Measurements from ENCODE around the gene BCAN.

BCAN gene

GRCh38 chr1:156641761-156642264 is at the start of gene BCAN:
TSS of gene BCAN (plus strand) at chr1:156642117. CDS start at chr1:156646055, 3,938 bp downstream.
- H3K27me3 ChIP-seq (ENCODE audit: control insufficient read depth, insufficient read depth, low read length), result peaks cover 6% of the 10 kb centered on the region

GRCh38 chr1:156592158-156592909 is 49.6 kb upstream of the BCAN start:
- no peaks in the 10 kb centered on the region for H3K27me3 ChIP-seq (ENCODE audit: control insufficient read depth, insufficient read depth, low read length)
- H3K27ac ChIP-seq, result peak overlapping the region; percentile 74
- peaks cover 4% of the 10 kb centered on the region for H3K4me1 ChIP-seq

More at GRCh38 chr1:156641761-156642264, at the start of gene BCAN:
- TF ChIP-seq CTCF (IDR thresholded peaks at IDR 0.05), result no peak
- Histone ChIP-seq H3K9me3 (ENCODE audit: control insufficient read depth, low read length) (no peaks in the 10 kb centered on the region), H3K4me1 (peaks cover 6% of the 10 kb centered on the region), H3K4me2 (ENCODE audit: low read length) (peak within 1 kb of the TSS; percentile 21), H3K27ac (no peak within 1 kb of the TSS), H3K79me2 (no peaks in the 10 kb centered on the region), H3K4me3 (ENCODE audit: low read depth, low read length) (no peak within 1 kb of the TSS), H2AFZ (peak within 1 kb of the TSS; percentile 60), H3K36me3 (ENCODE audit: control insufficient read depth, insufficient read depth, low read length) (no peaks in the 10 kb centered on the region), H3K9ac (no peak within 1 kb of the TSS)

GRCh38 chr1:156592910-156593660 is 48.8 kb upstream of the BCAN start:
- Histone ChIP-seq H3K4me3 (ENCODE audit: low read depth, low read length) (no peak overlapping the region), H3K9ac (no peak overlapping the region)

More at GRCh38 chr1:156592158-156592909, 49.6 kb upstream of the BCAN start:
- Histone ChIP-seq H3K36me3 (ENCODE audit: control insufficient read depth, insufficient read depth, low read length) (no peaks in the 10 kb centered on the region), H3K9ac (peak overlapping the region; percentile 46), H3K9me3 (ENCODE audit: control insufficient read depth, low read length) (no peaks in the 10 kb centered on the region), H3K4me3 (ENCODE audit: low read depth, low read length) (peak overlapping the region; percentile 83), H3K4me2 (ENCODE audit: low read length) (peak overlapping the region; percentile 92), H3K79me2 (no peaks in the 10 kb centered on the region), H2AFZ (peak overlapping the region; percentile 83)
- TF ChIP-seq CTCF (IDR thresholded peaks at IDR 0.05), result no peak

DNA sequence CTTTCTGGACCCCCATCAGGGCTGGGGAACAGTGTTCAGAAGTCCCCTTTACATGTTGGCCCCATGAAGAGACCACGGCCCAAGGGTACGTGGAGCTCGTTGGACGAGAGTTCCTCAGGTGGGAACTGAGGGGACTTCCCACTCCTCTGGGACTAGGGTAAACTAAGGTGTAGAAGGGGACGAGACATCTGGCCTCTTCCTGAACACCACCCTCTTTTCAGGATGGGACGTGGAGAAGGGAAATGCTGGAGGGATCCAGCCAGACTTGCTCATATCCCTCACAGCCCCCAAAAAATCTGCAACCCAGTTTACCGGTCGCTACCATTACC is 48.3 kb upstream of the BCAN start:
- Histone ChIP-seq H3K4me3 (ENCODE audit: low read depth, low read length) (no peak overlapping the region), H3K79me2 (no peaks in the 10 kb centered on the region), H3K27ac (no peak overlapping the region), H3K9ac (no peak overlapping the region), H3K27me3 (ENCODE audit: control insufficient read depth, insufficient read depth, low read length) (no peaks in the 10 kb centered on the region), H3K36me3 (ENCODE audit: control insufficient read depth, insufficient read depth, low read length) (no peaks in the 10 kb centered on the region), H3K4me1 (peaks cover 4% of the 10 kb centered on the region), H3K4me2 (ENCODE audit: low read length) (no peak overlapping the region), H2AFZ (no peak overlapping the region), H3K9me3 (ENCODE audit: control insufficient read depth, low read length) (no peaks in the 10 kb centered on the region)
- no peak for TF ChIP-seq CTCF (IDR thresholded peaks at IDR 0.05)

More at GRCh38 chr1:156592910-156593660, 48.8 kb upstream of the BCAN start:
- Histone ChIP-seq H2AFZ (no peak overlapping the region), H3K27me3 (ENCODE audit: control insufficient read depth, insufficient read depth, low read length) (no peaks in the 10 kb centered on the region), H3K79me2 (no peaks in the 10 kb centered on the region), H3K36me3 (ENCODE audit: control insufficient read depth, insufficient read depth, low read length) (no peaks in the 10 kb centered on the region), H3K4me2 (ENCODE audit: low read length) (no peak overlapping the region), H3K27ac (no peak overlapping the region), H3K9me3 (ENCODE audit: control insufficient read depth, low read length) (no peaks in the 10 kb centered on the region), H3K4me1 (peaks cover 4% of the 10 kb centered on the region)
- no peak for TF ChIP-seq CTCF (IDR thresholded peaks at IDR 0.05)

Measured in parathyroid adenoma (tissue), 2 donors.